ENCODE data around the gene FAM13C. TPM values are rescaled to one million over a fixed set of nuclear protein-coding genes. Genes with fewer than 3 reads are reported as not detected.

Gene FAM13C
- total RNA-seq, 4 donors from 2014 or later, result 2.8 to 26.9 (median 7.1) TPM

GRCh38 chr10:59287587-59288255, 74.6 kb downstream of the FAM13C start:
- no peak overlapping the region for H3K27ac ChIP-seq
- intact Hi-C loops (cut with DNase I), result no loop called here
- H3K4me3 ChIP-seq, result no peak overlapping the region
- no peaks in the 10 kb centered on the region for H3K36me3 ChIP-seq
- H3K4me1 ChIP-seq, result peaks cover 9 to 35% (median 15%) of the 10 kb centered on the region in 3 donors
- no peaks in the 10 kb centered on the region for H3K9me3 ChIP-seq
- TF ChIP-seq CTCF (IDR thresholded peaks at IDR 0.05) (no peak), POLR2A (IDR thresholded peaks at IDR 0.05) (no peak)
- no peaks in the 10 kb centered on the region for H3K27me3 ChIP-seq
- 78 to 81% methylated on average over 2 to 3 of the region's 3 CpGs for WGBS, 2 donors
- no peak for DNase-seq

GRCh38 chr10:59285848-59286247, 76.5 kb downstream of the FAM13C start:
- no peak for TF ChIP-seq CTCF (IDR thresholded peaks at IDR 0.05)
- no peak for TF ChIP-seq POLR2A (IDR thresholded peaks at IDR 0.05)
- no peaks in the 10 kb centered on the region for H3K27me3 ChIP-seq
- WGBS, 2 donors, result 55 to 64% methylated on average over 4 of the region's 4 CpGs
- peaks cover 9 to 44% (median 15%) of the 10 kb centered on the region in 3 donors for H3K4me1 ChIP-seq
- no peak overlapping the region for H3K4me3 ChIP-seq
- no peaks in the 10 kb centered on the region for H3K36me3 ChIP-seq
- H3K27ac ChIP-seq, result peak overlapping the region in 1 of 4 donors; percentile 6
- no peaks in the 10 kb centered on the region for H3K9me3 ChIP-seq
- DNase-seq, result no peak
- intact Hi-C loops (cut with DNase I), result no loop called here

GRCh38 chr10:59285073-59285472, 77.3 kb downstream of the FAM13C start:
- intact Hi-C loops (cut with DNase I), result no loop called here
- Histone ChIP-seq H3K27ac (peak overlapping the region in 3 of 4 donors; percentile 54 to 70 (median 70)), H3K9me3 (no peaks in the 10 kb centered on the region), H3K4me3 (no peak overlapping the region), H3K36me3 (no peaks in the 10 kb centered on the region), H3K27me3 (no peaks in the 10 kb centered on the region), H3K4me1 (peaks cover 9 to 45% (median 15%) of the 10 kb centered on the region in 3 donors)
- TF ChIP-seq CTCF (IDR thresholded peaks at IDR 0.05), result no peak
- TF ChIP-seq POLR2A (IDR thresholded peaks at IDR 0.05), result no peak
- WGBS, 2 donors, result 47% methylated on average over 2 of the region's 4 CpGs; no CpG with 5 or more reads in 1 of the 2 donors
- no peak for DNase-seq

- intact Hi-C loops (cut with DNase I), result no loop called here
- H3K36me3 ChIP-seq, result no peaks in the 10 kb centered on the region
- H3K9me3 ChIP-seq, result no peaks in the 10 kb centered on the region
- H3K27me3 ChIP-seq, result no peaks in the 10 kb centered on the region
- 47 to 51% methylated on average over 7 of the region's 7 CpGs for WGBS, 2 donors
- TF ChIP-seq POLR2A (IDR thresholded peaks at IDR 0.05) (no peak), CTCF (IDR thresholded peaks at IDR 0.05) (no peak)
- no peak overlapping the region for H3K4me3 ChIP-seq
- DNase-seq, result no peak
- H3K4me1 ChIP-seq, result peaks cover 9 to 51% (median 15%) of the 10 kb centered on the region in 3 donors
- H3K27ac ChIP-seq, result peak overlapping the region in 3 of 4 donors; percentile 55 to 70 (median 70)
Observed at GRCh38 chr10:59284118-59284975, 78.0 kb downstream of the FAM13C start.
